PFSK-1 (cell line): Measurements from ENCODE around the gene MEIOSIN.

Experiments used
- POLR2AphosphoS5 ChIP-seq: IDR thresholded peaks from 2 replicates; pipeline ENCODE4 v1.6.1; 2012; ENCODE audit warnings: low read depth, mild to moderate bottlenecking, control low read depth, low read length, moderate library complexity
- SIN3A ChIP-seq: IDR thresholded peaks from 2 replicates; pipeline ENCODE4 v1.6.1; 2012; ENCODE audit warnings: mild to moderate bottlenecking, low read length, moderate library complexity, borderline replicate concordance; ENCODE audit not compliant: insufficient read depth

DNA sequence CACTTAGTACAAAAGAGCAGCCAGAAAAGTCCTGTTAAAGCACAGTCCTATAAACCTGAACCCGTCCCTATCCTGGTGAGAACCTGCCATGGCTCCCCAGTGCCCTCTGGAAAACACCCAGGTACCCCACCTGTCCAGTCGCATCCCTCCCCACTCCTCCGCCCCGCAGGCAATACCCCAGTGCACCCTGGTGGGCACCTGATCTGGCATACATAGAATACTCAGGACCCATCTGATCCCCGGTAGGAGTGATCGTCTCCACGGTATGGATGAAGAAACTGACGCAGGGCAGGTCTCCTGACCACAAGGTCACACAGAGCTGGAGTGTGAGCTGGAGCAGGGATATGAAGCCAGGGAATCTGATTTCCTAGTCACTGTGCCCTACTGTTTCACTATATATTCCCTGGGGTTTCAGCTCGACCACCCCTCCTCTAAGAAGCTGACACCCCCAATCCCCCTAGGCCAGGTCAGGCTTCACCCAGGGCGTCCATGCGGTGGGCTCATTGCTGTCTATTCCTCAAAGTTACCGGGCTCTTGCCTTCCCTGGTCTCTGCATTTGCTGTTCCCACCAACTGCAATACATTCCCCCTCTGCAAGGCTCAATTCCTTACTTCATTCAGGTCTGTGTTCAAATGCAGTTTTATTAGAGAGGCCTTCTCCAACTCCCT is 15.1 kb upstream of the MEIOSIN start:
- TF ChIP-seq POLR2AphosphoS5 = no peak
- TF ChIP-seq SIN3A = no peak
